SK-N-DZ (cell line): ENCODE measurements around the gene CD300LF.

Experiments
- DNase-seq: peaks from one replicate; pipeline ENCODE4 v3.0.0-alpha.2; 2015; ENCODE audit warnings: low spot score

CD300LF gene

DNA sequence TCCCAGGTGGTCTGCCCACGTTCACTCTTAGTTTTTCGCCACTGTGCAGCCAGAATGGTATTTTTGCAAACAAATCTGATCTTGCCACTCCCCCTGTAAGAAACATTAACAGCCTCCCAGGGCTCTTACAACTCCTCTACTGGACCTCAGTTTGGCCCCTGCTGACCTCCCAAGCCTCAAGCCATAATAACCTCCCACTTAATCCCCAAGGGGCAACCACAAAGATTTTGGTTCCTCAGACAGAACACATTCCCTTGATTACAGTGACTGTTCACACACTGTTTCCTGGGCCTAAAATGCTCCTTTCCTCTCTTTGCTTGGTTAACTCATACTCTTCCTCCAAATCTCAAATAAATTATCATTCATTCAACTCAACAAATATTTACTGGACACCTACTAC, 67.7 kb downstream of the CD300LF start:
- DNase-seq: no peak

DNA sequence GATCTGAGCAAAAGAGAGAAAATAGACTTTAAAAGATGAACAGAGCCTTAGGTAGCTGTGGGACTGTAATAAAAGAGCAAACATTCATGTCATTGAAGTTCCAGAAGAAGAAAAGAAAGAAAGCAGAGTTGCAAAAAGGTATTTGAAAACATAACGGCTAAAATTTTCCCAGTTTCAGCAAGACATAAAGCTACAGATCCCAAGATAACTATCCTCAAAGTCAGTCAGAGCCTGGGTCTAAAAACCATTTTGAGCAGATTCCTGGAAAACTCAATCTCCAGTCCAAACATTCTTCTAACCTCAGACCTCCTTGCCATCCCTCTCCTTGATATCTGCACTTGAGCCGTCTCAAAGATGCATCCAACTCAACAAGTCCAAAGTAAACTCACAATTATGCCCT, 68.3 kb downstream of the CD300LF start:
- DNase-seq: no peak
